ENCODE results near the gene ZFPM1.

ZFPM1 gene

DNA sequence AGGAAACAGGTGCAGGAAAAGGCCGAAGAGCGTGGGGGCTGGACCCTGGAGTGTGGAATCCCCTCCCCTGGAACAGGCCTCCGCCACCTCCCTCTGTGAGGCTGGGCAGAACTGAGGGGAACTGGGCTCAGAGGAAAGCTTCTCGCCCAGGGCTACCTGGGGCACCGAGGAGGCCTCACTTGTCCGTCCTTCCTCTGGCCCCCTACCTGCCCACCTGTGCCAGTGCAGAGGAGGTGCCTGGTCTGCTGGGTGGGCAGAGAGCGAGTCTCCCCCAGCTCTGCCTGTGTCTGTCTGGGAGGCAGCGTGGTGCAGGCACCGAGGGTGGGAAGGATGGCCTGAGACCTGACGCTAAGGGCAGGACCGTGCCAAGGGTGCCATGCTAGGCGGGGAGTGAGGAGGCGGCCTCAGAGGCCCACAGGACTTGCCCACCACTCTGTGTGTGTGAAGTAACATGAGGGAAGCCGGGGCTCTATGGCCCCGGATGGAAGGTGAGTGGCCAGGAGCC lies 42.2 kb downstream of the ZFPM1 start:
- DNase-seq (ENCODE audit: low read depth in 2 of 3, low spot score in 1 of 3) = no peak

DNA sequence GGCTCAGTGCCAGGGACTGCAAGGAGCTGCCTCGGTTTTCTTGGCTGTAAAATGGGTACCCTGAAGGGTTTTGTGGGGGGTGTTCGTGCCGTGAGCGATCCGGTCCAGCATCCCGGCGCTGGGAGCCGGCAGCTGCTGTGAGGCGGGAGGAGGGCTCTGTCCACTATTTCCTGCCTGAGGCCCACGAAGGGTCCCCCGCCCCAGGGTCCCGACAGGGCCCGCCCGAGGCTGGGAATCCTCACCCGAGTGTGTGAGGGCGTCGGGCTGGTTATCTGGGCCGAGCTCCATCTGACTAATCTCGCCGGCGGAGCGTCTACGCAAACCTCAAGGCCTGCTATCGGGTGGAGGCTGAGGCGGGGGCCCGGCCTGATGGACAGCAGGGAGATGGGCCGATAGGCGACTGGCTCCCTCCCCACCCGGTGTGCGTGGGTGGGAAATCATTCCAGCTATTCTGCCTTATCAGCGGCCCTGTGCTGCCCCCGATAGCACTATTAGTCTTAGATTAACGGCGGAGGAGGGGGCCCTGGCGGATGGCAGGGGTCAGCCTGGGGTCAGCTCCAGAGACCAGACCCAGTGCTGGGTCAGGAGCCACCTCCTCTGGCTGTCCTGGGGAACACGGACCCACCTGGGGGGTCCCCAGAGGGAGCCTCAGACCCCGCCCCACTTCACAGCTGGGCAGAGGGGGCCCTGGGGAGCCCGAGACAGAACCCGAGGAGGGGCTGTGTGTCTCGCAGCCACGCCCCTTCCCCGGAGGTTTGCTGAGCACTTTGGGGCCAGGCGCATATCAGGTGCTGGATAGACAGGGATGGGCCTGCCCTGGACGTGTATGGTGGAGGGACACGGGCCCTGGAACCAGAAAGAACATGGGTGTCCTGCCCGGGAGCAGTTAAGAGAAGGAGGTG lies 44.7 kb downstream of the ZFPM1 start:
- no peak for DNase-seq (ENCODE audit: low read depth in 2 of 3, low spot score in 1 of 3)

- DNase-seq (ENCODE audit: low read depth in 2 of 3, low spot score in 1 of 3) = no peak
Observed at GRCh38 chr16:88498576-88499208, 45.6 kb downstream of the ZFPM1 start.

DNA sequence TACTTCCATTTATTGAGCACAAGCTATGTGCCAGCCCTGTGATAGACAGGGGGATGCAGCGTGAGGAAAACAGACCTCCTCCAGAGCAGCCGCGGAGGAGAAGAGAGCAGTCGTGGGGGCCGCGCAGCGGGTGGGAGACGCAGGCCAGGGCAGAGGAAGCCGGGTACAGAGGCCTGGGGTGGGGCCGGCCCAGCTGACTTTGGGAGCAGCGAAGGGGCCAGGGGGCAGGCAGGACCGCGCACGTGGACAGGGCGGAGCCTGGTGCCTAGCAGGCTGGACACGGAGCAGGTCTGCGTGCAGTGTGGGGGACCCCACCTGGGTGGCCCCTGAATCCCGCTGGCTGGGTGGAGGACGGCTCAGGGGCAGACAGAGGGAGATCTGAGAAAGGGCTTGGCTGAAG lies 46.2 kb downstream of the ZFPM1 start:
- DNase-seq (ENCODE audit: low read depth in 2 of 3, low spot score in 1 of 3) = no peak

- DNase-seq (ENCODE audit: low read depth in 2 of 3, low spot score in 1 of 3) = no peak
Observed at GRCh38 chr16:88499836-88500251, 46.8 kb downstream of the ZFPM1 start.

DNA sequence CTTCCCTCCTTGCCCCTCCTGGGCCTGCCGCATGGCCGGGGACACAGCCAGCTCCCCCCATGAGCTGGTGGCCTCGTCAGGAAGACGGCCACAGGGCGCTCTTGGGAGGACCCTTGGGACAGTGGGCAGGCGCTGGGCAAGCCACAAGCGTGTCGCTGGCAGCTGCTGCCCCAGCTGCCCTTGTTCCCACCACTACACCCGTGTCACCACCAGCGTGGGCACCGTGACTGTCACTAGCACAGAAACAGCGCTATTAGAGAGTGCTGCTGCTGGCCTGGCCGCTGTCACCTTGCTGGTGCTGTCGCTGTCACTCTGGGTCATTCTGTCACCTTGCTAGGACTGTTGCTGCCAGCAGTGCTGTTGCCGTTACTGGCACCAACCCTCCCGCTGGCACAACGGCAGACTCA lies 47.2 kb downstream of the ZFPM1 start:
- no peak for DNase-seq (ENCODE audit: low read depth in 2 of 3, low spot score in 1 of 3)

- no peak for DNase-seq (ENCODE audit: low read depth in 2 of 3, low spot score in 1 of 3)
Observed at GRCh38 chr16:88502371-88502770, 49.3 kb downstream of the ZFPM1 start.

DNA sequence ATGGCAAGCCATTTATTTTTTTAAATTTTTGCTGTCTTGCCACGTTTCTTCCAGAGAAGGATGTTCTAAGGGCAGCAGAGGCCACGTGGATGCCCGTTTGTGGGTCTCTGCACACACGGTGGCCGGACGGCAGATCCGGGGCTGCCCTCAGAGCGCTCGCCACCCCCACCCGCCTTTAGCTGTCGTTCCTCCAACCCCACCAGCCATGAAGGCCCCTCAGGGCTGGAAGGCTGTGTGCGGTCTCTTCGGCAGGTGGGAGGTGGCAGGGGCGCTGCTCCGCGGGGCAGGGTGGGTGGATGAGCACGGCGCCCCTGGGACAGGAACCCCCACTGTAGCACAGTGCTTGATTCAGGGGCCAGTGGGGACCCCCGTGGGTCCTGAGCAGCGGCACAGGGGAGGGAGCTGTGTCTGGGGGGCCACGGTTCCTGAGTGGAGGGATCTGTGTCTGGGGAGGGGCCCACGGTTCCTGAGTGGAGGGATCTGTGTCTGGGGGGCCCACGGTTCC lies 49.7 kb downstream of the ZFPM1 start:
- no peak for DNase-seq (ENCODE audit: low read depth in 2 of 3, low spot score in 1 of 3)

GRCh38 chr16:88503374-88503770 lies 50.3 kb downstream of the ZFPM1 start:
- DNase-seq (ENCODE audit: low read depth in 2 of 3, low spot score in 1 of 3) = no peak

DNA sequence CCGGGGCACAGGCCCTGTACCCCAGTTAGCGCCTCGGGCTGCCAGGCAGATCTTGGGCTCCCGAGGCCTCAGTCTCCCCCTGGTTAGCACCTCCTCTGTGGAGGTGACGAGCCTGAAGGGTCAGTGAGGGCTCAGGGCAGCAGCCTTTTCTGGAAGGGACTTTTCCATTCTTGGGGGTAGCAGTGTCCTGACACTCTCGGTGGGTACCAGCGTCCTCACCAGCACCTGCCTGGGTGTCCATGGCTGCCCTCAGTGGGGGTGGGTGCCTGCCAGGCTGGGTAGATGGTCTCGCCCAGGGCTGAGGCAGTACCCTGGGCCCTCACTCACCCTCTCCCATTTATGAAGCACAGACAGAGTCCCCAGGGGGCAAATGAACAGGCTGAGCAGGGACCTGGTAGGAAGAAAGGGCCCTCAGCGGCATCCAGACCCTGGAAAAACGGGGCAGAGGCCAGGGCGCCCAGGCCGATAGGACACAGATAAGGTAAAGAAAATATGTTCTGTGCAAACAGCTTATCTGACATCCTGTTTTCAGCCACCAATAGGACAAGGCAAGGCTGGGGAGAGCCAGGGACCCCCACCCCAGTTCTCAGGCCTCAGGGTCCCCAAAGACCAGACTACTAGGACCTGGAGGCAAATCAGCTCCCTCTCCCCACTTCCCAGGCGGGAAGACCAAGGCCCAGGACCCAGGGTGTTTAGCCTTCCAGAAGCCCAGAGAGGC lies 50.9 kb downstream of the ZFPM1 start:
- DNase-seq (ENCODE audit: low read depth in 2 of 3, low spot score in 1 of 3) = no peak

- no peak for DNase-seq (ENCODE audit: low read depth in 2 of 3, low spot score in 1 of 3)
Observed at GRCh38 chr16:88504489-88505404, 51.7 kb downstream of the ZFPM1 start.

GRCh38 chr16:88505405-88506082 lies 52.5 kb downstream of the ZFPM1 start:
- DNase-seq (ENCODE audit: low read depth in 2 of 3, low spot score in 1 of 3) = peak; percentile 8 to 34 (median 24)

- no peak for DNase-seq (ENCODE audit: low read depth in 2 of 3, low spot score in 1 of 3)
Observed at GRCh38 chr16:88506723-88507122, 53.6 kb downstream of the ZFPM1 start.

- DNase-seq (ENCODE audit: low read depth in 2 of 3, low spot score in 1 of 3) = no peak
Observed at GRCh38 chr16:88507231-88507743, 54.2 kb downstream of the ZFPM1 start.

DNA sequence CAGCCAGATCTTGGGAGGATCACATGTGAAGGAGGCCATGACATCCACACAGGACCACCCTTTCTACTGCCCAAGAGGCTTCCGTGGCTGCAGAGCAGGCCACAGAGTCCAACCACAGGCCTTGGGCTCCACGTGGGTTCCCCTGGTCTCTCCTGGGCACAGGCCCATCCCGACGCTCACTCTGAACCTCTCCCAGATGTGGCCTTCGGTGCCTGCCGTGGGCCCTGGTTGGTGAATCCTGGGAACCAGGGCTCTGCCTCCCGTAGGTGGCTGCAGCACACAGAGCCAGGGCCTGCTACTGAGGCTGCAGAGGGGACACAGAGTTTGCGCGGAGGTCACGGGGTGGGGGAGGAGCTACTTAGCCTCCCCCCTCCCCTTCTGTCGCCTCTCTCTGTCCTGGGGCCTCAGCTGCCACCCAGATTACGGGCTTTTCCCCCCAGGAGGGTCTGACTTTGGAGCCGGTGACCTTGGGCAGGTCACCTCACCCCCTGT lies 55.3 kb downstream of the ZFPM1 start:
- no peak for DNase-seq (ENCODE audit: low read depth in 2 of 3, low spot score in 1 of 3)

- DNase-seq (ENCODE audit: low read depth in 2 of 3, low spot score in 1 of 3) = no peak
Observed at GRCh38 chr16:88508868-88509748, 56.0 kb downstream of the ZFPM1 start.

GRCh38 chr16:88509749-88510069 lies 56.6 kb downstream of the ZFPM1 start:
- DNase-seq (ENCODE audit: low read depth in 2 of 3, low spot score in 1 of 3) = no peak

DNA sequence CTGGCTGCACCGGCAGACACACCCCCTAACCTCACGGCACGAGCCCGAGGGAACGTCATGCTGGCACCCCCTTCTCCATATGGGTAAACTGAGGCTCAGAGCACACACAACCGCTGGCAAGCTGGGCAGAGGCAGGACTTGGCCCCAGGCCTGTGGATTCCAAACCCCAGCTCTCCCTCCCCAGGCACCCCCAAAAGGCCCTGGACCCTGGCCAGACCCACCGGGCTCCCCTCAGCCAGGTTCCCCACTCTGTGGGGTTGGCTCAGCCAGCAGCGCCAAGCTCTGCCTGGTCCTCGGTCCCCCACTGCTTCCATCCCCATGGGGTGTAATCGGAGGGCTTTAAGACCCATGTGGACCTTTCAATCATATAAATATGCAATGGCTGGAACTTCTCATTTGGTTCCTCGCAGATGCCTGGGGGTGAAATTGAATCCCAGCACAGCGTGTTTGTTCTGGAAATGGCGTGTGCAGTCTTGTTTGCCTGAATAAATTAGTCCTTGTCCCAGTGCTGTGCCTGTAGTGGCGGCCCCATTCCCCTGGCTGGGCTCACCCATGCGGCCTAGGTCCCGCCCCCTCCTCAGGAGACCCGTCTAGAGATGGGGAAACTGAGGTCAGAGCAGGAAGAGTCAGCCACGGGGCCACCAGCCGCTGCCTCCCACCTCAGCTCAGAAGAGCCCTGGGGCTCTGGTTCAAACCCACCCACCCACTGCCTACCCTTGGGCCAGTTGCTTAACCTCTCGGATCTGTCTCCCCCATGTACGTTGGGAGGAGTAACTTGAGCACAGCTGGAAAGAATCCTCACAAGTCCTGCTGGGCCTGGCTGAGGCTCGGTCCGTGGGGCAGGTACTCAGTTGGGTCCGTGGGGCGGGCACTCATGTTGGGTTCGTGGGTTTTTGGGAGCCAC lies 57.3 kb downstream of the ZFPM1 start:
- no peak for DNase-seq (ENCODE audit: low read depth in 2 of 3, low spot score in 1 of 3)

Data from stimulated activated CD4-positive, alpha-beta T cell treated with anti-CD3 and anti-CD28 coated beads, Interleukin-12 subunit alpha, Interleukin-12 subunit beta, amount 100 ng/mL, for 48 hours (primary cell).